GM18951 (cell line): ENCODE measurements around the gene UBA3.

Experiments used
- POLR2A ChIP-seq: IDR thresholded peaks from 4 replicates; pipeline ENCODE4 v1.6.1; 2011; ENCODE audit warnings: mild to moderate bottlenecking; ENCODE audit not compliant: insufficient read length, insufficient read depth; ENCODE audit errors: extremely low read depth
- in situ Hi-C: fragments of 300-500 bp; cut with MboI; formaldehyde crosslinking; loops from one replicate; pipeline ENCODE4 v1.12.0; 2022; ENCODE audit warnings: low sequenced_read_pairs, mixed read lengths, inconsistent platforms; ENCODE audit not compliant: unreplicated experiment

Gene UBA3

GRCh38 chr3:69008980-69009379, 71.2 kb downstream of the UBA3 start:
- no peak for TF ChIP-seq POLR2A
- in situ Hi-C loops = no loop called here

GRCh38 chr3:69005791-69006482, 74.2 kb downstream of the UBA3 start:
- in situ Hi-C loops = no loop called here
- no peak for TF ChIP-seq POLR2A

GRCh38 chr3:69005071-69005790, 74.9 kb downstream of the UBA3 start:
- no peak for TF ChIP-seq POLR2A
- in situ Hi-C loops = no loop called here
